ENCODE data around the gene FXR2.

DNA sequence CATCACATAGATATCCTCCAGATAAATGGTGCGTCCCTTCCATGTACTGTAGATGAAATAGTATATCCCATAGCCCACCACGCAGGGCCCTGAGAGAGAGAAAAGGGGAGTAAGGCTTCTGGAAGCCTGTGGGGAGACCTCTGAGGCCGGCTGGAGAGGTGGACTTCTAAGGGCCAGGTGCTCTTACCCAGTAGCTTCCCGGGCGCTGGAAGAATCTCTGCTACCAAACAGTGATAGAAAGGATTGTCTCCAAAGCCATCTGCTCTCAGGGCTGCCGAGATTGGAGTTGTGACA lies 12.2 kb upstream of the FXR2 start:
- TF ChIP-seq PCBP1 (IDR thresholded peaks at IDR 0.05; ENCODE audit: low read depth, low read length, poor library complexity, severe bottlenecking), result no peak
- TF ChIP-seq EZH2 (IDR thresholded peaks at IDR 0.05; ENCODE audit: borderline replicate concordance, low read depth, low read length), result no peak
- TF ChIP-seq RAD21 (CRISPR knock-in tag; conservative IDR thresholded peaks at IDR 0.05 in 1 of 2, IDR thresholded peaks at IDR 0.05 in 1 of 2), result no peak
- no peak for TF ChIP-seq CTBP1 (IDR thresholded peaks at IDR 0.05; ENCODE audit: borderline replicate concordance)

Measured in K562 (cell line).